Endothelial cell of umbilical vein (primary cell): ENCODE results near the gene RNASEH2C. TPM values are rescaled to one million over a fixed set of nuclear protein-coding genes. Genes with fewer than 3 reads are reported as not detected.

ENCODE experiments used
- BruUV-seq: library from RNA; stranded (reverse); fragments of 400-500 nt; replicated peaks from 2 replicates; lab custom pipeline; 2021; lab: Mats Ljungman, UMichigan
- CTCF ChIA-PET: fragments of 300-600, 350-600 bp; sonication (Branson Sonifier 250); formaldehyde crosslinking; loops from one replicate; lab custom pipeline; 2021; ENCODE audit warnings: antibody characterized with exemption, inconsistent platforms; lab: Charles Lee
- POLR2A ChIA-PET: fragments of 300-600, 350-600 bp; sonication (Branson Sonifier 250); formaldehyde crosslinking; loops from one replicate; lab custom pipeline; 2021; ENCODE audit warnings: antibody characterized with exemption, inconsistent platforms; lab: Charles Lee
- DNase-seq: peaks from one replicate; pipeline ENCODE4 v3.0.0-alpha.2; 2011; ENCODE audit warnings: low read depth, low spot score
- FAIRE-seq: peaks from 2 replicates; lab custom pipeline; 2011; peaks lifted over from hg19 to GRCh38; lab: Jason Lieb, UNC
- H2AFZ ChIP-seq: 2 replicates; pipeline ENCODE4 v1.6.0; 2012; ENCODE audit warnings: low read depth, low read length, control low read depth, inconsistent platforms
- H3K27ac ChIP-seq: 2 replicates; pipeline ENCODE4 v1.5.1; 2011; ENCODE audit warnings: low read depth, mild to moderate bottlenecking, control low read depth, low read length, moderate library complexity; ENCODE audit not compliant: insufficient read depth
- H3K27me3 ChIP-seq, 2 experiments: 2 replicates each; pipeline versions ENCODE4 v1.6.0 to v1.6.1; 2011; ENCODE audit warnings: low read length in 2 of 2, mixed read lengths in 1 of 2; ENCODE audit not compliant: control insufficient read depth in 2 of 2, insufficient read depth in 2 of 2
- H3K36me3 ChIP-seq, 2 experiments: 2 replicates in 1 of 2; 3 replicates in 1 of 2; pipeline ENCODE4 v1.5.1; 2011; ENCODE audit warnings: low read length in 2 of 2, mild to moderate bottlenecking in 1 of 2, moderate library complexity in 1 of 2; ENCODE audit not compliant: control insufficient read depth in 2 of 2, insufficient read depth in 2 of 2; ENCODE audit errors: extremely low read depth in 1 of 2
- H3K4me1 ChIP-seq: 3 replicates; pipeline ENCODE4 v1.5.1; 2011; ENCODE audit warnings: mild to moderate bottlenecking, low read length; ENCODE audit not compliant: control insufficient read depth, insufficient read depth; ENCODE audit errors: extremely low read depth
- H3K4me2 ChIP-seq: 2 replicates; pipeline ENCODE4 v1.6.1; 2011; ENCODE audit warnings: low read length, control low read depth, mixed read lengths; ENCODE audit not compliant: insufficient read depth
- H3K4me3 ChIP-seq, 3 experiments: fragments of 200-600 bp in 1 of 3; sonication (generic), shearing (Covaris generic) in 1 of 3; replicated peaks in 1 of 3; 2 replicates each; pipeline ENCODE4 v1.5.1; 2011 to 2016; ENCODE audit warnings: control low read depth in 3 of 3, low read length in 3 of 3, mild to moderate bottlenecking in 2 of 3, inconsistent platforms in 1 of 3, low read depth in 1 of 3, moderate library complexity in 1 of 3; ENCODE audit not compliant: insufficient read depth in 1 of 3
- H3K79me2 ChIP-seq: 2 replicates; pipeline ENCODE4 v1.6.0; 2012; ENCODE audit warnings: low read length, inconsistent platforms; ENCODE audit not compliant: control insufficient read depth, insufficient read depth
- H3K9ac ChIP-seq: replicated peaks from 2 replicates; pipeline ENCODE3; 2011; ENCODE audit warnings: low read length, control low read depth; ENCODE audit not compliant: insufficient read depth; ENCODE audit errors: extremely low read depth
- H3K9me1 ChIP-seq: replicated peaks from 3 replicates; pipeline ENCODE4 v1.6.0; 2011; ENCODE audit warnings: mild to moderate bottlenecking, low read length; ENCODE audit not compliant: control insufficient read depth, insufficient read depth; ENCODE audit errors: extremely low read depth
- H3K9me3 ChIP-seq: replicated peaks from 2 replicates; pipeline ENCODE4 v1.5.1; 2012; ENCODE audit warnings: low read length, inconsistent platforms; ENCODE audit not compliant: control insufficient read depth, insufficient read depth
- H4K20me1 ChIP-seq: replicated peaks from 2 replicates; pipeline ENCODE3; 2011; ENCODE audit warnings: mild to moderate bottlenecking, low read length; ENCODE audit not compliant: control insufficient read depth, insufficient read depth; ENCODE audit errors: extremely low read depth
- CTCF ChIP-seq, 2 donors: IDR thresholded peaks; 1 replicate in 1 of 2; 2 replicates in 1 of 2; pipeline ENCODE4 v1.5.1; 2011; ENCODE audit warnings: low read length in 2 of 2, mild to moderate bottlenecking in 2 of 2, moderate library complexity in 2 of 2, control low read depth in 1 of 2, inconsistent platforms in 1 of 2, low read depth in 1 of 2; ENCODE audit not compliant: insufficient read depth in 1 of 2; ENCODE audit errors: extremely low read depth in 1 of 2
- EZH2 ChIP-seq: IDR thresholded peaks from 2 replicates; pipeline ENCODE4 v1.6.1; 2012; ENCODE audit warnings: borderline replicate concordance, low read depth, mild to moderate bottlenecking, moderate library complexity, low read length, inconsistent platforms; ENCODE audit not compliant: severe bottlenecking
- FOS ChIP-seq: IDR thresholded peaks from 2 replicates; pipeline ENCODE4 v1.6.1; 2011; ENCODE audit warnings: mild to moderate bottlenecking, low read length, moderate library complexity, borderline replicate concordance; ENCODE audit not compliant: insufficient read depth
- GATA2 ChIP-seq: IDR thresholded peaks from 2 replicates; pipeline ENCODE4 v1.7.0; 2011; ENCODE audit warnings: low read depth, mild to moderate bottlenecking, moderate library complexity, mixed read lengths, low read length; ENCODE audit not compliant: insufficient read length, insufficient read depth
- JUN ChIP-seq: IDR thresholded peaks from 2 replicates; pipeline ENCODE4 v1.6.1; 2011; ENCODE audit warnings: borderline replicate concordance, low read depth; ENCODE audit not compliant: insufficient read length, insufficient read depth
- MAX ChIP-seq: IDR thresholded peaks from 2 replicates; pipeline ENCODE4 v1.6.1; 2011; ENCODE audit not compliant: insufficient read depth, insufficient read length
- MYC ChIP-seq: IDR thresholded peaks from one replicate; pipeline ENCODE4 v1.6.1; 2011; ENCODE audit warnings: mild to moderate bottlenecking, low read depth, low read length
- POLR2A ChIP-seq: IDR thresholded peaks from 2 replicates; pipeline ENCODE4 v1.6.1; 2012; ENCODE audit warnings: low read depth, mild to moderate bottlenecking, control low read depth, low read length
- POLR2AphosphoS5 ChIP-seq: IDR thresholded peaks from 2 replicates; pipeline ENCODE4 v1.6.1; 2012; ENCODE audit warnings: low read depth, mild to moderate bottlenecking, control low read depth, low read length, moderate library complexity; ENCODE audit not compliant: insufficient read depth
- dilution Hi-C: fragments of 300-500 bp; cut with MboI; formaldehyde crosslinking; loops from one replicate; pipeline ENCODE4 v1.15.0; 2019; ENCODE audit warnings: low sequenced_read_pairs; ENCODE audit not compliant: extremely low pct_ligation_motif_present
- intact Hi-C: fragments of 100-400 bp; cut with micrococcal nuclease; formaldehyde crosslinking; loops from one replicate; pipeline ENCODE4 v1.10.0; 2022
- polyA plus RNA-seq, 4 experiments: library from polyadenylated mRNA; depleted of rRNA in 3 of 4; stranded (reverse) in 3 of 4; unstranded in 1 of 4; fragments of >200 nt; gene quantifications; 2 replicates each; pipeline versions ENCODE4 v1.2.1 to v1.2.3, GENCODE V29; 2011 to 2012; ENCODE audit warnings: missing spikeins in 1 of 4
- total RNA-seq: library from RNA; stranded (reverse); gene quantifications from 2 replicates; pipeline ENCODE4 v1.2.3, GENCODE V29; 2021

The RNASEH2C gene
- total and polyA plus RNA-seq, 2 donors (not counting 3 experiments of a cell fraction or from before 2014, with no cell fraction given), result 62.0 to 110 TPM

GRCh38 chr11:65680192-65680743 lies 40.3 kb downstream of the RNASEH2C start:
- H3K4me1 ChIP-seq, result no peaks in the 10 kb centered on the region
- intact Hi-C loops, result no loop called here
- no peaks in the 10 kb centered on the region for H3K79me2 ChIP-seq
- no TSS peak for BruUV-seq
- H3K9me3 ChIP-seq, result no peaks in the 10 kb centered on the region
- no peak overlapping the region for H3K4me2 ChIP-seq
- no peak overlapping the region for H2AFZ ChIP-seq
- FAIRE-seq (no peak), DNase-seq (no peak)
- TF ChIP-seq CTCF (IDR thresholded peaks at IDR 0.05; ENCODE audit: extremely low read depth in 1 of 2, insufficient read depth in 1 of 2, low read depth in 1 of 2, low read length in 2 of 2) (no peak), EZH2 (no peak), MYC (no peak), POLR2A (no peak), GATA2 (no peak), MAX (no peak), FOS (no peak), POLR2AphosphoS5 (no peak), JUN (no peak)
- no peaks in the 10 kb centered on the region for H3K9me1 ChIP-seq
- no peaks in the 10 kb centered on the region for H4K20me1 ChIP-seq
- ChIA-PET CTCF (interaction anchor here (0.9 to 3.4 kb wide), 2 partner anchors 14 to 26 kb away, joined by 3 to 10 read pairs; no protein-coding TSS in a partner anchor), POLR2A (no interaction called here)
- no peak overlapping the region for H3K4me3 ChIP-seq
- peaks cover 11% of the 10 kb centered on the region in 2 experiments for H3K27me3 ChIP-seq
- no peak overlapping the region for H3K27ac ChIP-seq
- no peak overlapping the region for H3K9ac ChIP-seq
- dilution Hi-C loops, result no loop called here
- no peaks in the 10 kb centered on the region for H3K36me3 ChIP-seq
